Body of pancreas (tissue), 4 donors: Measurements from ENCODE around the gene HDDC3. TPM values are rescaled to one million over a fixed set of nuclear protein-coding genes. Genes with fewer than 3 reads are reported as not detected.
A peak's percentile ranks its signal among the peaks of the same experiment; 100 is the strongest.

ENCODE experiments used
- ATAC-seq: fragments of 150-250 bp; one replicate; pipeline ENCODE4 v1.9.1; 2016
- DNase-seq, 4 donors: peaks; one replicate each; pipeline ENCODE4 v3.0.0-alpha.2; 2019
- H3K27ac ChIP-seq, 4 donors: fragments of 200-600 bp; sonication (generic); 1 replicate in 3 of 4; 2 replicates in 1 of 4; pipeline versions ENCODE4 v1.5.1 to v1.6.1; 2016 to 2019; ENCODE audit warnings: mild to moderate bottlenecking in 1 of 4, mixed read lengths in 1 of 4, moderate library complexity in 1 of 4
- H3K27me3 ChIP-seq, 2 donors: fragments of 200-600 bp; sonication (generic); one replicate each; pipeline ENCODE4 v1.6.0; 2016; ENCODE audit warnings: mild to moderate bottlenecking in 1 of 2
- H3K36me3 ChIP-seq, 2 donors: fragments of 200-600 bp; sonication (generic); replicated peaks in 1 of 2; 2 replicates each; pipeline ENCODE4 v1.5.1; 2016; ENCODE audit warnings: low read depth in 2 of 2; ENCODE audit not compliant: insufficient read depth in 1 of 2
- H3K4me1 ChIP-seq: fragments of 200-600 bp; sonication (generic); one replicate; pipeline ENCODE4 v1.6.0; 2016
- H3K4me3 ChIP-seq, 2 donors: fragments of 200-600 bp; sonication (generic); 1 replicate in 1 of 2; 2 replicates in 1 of 2; pipeline ENCODE4 v1.5.1; 2016 to 2019
- H3K9me3 ChIP-seq, 3 donors: fragments of 200-600 bp; sonication (generic); 1 replicate in 2 of 3; 2 replicates in 1 of 3; pipeline ENCODE4 v1.5.1; 2016
- POLR2A ChIP-seq, 3 donors: fragments of 450-650 bp; IDR thresholded peaks; one replicate each; pipeline ENCODE4 v1.6.1; 2016; ENCODE audit warnings: antibody characterized with exemption in 3 of 3, mild to moderate bottlenecking in 2 of 3
- WGBS, 2 donors: methylation state at CpG; one replicate each; pipeline ENCODE4 v1.1.5; 2017; 5-methylcytosine and 5-hydroxymethylcytosine counted together
- intact Hi-C: fragments of 100-400 bp; cut with DNase I; formaldehyde crosslinking; loops from one replicate; pipeline ENCODE4 v1.15.1; 2023
- total RNA-seq, 2 donors: library from RNA; depleted of rRNA; stranded (reverse); fragments of >200 nt; gene quantifications; one replicate each; pipeline ENCODE4 v1.1.0, GENCODE V29; 2016
- TF ChIP-seq, protein P1 (sequence below), 7 experiments: fragments of 450-650 bp in 4 of 7; fragments of 200-600 bp in 3 of 7; sonication (generic) in 3 of 7; IDR thresholded peaks; one replicate each; pipeline ENCODE4 v1.5.1; 2016 to 2019; ENCODE audit warnings: antibody characterized with exemption in 7 of 7

Gene HDDC3
- total RNA-seq, 2 donors from 2014 or later = 13.8 to 14.5 TPM

DNA sequence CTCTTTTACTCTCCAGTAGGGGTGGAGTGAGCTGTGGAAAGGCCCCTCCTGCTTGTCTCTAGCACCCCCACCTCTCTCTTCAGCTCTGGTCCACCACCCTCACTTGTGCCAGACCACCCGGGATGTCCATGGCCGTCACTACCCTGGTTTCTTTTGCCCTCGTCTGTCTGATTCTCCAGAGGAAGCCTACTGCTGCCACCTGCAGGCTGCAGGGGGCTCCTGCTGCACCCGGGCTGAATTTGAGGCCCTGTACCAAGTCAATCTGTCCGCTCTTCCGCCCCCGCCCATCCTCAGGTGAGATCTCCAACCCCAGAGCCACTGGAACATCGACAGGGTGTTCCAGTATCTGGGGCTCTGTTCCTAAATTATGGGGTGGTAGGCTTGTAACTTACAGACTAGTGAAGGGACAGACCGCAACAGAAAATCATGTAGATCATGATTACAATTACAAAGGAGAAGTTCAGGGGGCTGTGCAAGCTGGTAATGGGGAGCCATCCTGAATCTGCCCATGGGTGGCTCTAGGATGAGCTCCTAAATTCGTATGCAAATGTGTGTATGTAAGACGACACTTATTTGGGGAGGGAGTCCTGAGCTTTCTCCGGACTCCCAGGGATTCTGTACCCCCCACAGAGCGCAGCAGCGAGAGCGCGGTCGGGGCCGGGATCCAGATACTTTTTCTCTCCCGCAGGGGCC, 2.1 kb upstream of the HDDC3 start:
- 0 to 1% methylated on average over 17 to 19 of the region's 19 CpGs for WGBS, 2 donors
- DNase-seq (peak; percentile 89 to 92 (median 90)), ATAC-seq (peak; percentile 50)
- Histone ChIP-seq H3K4me1 (peaks cover 51% of the 10 kb centered on the region), H3K4me3 (peak overlapping the region in 1 of 2 donors; percentile 55), H3K36me3 (peaks cover 3% of the 10 kb centered on the region in 2 donors), H3K27me3 (no peaks in the 10 kb centered on the region), H3K27ac (peak overlapping the region; percentile 63 to 85 (median 70)), H3K9me3 (no peaks in the 10 kb centered on the region)
- TF ChIP-seq, protein P1, sequence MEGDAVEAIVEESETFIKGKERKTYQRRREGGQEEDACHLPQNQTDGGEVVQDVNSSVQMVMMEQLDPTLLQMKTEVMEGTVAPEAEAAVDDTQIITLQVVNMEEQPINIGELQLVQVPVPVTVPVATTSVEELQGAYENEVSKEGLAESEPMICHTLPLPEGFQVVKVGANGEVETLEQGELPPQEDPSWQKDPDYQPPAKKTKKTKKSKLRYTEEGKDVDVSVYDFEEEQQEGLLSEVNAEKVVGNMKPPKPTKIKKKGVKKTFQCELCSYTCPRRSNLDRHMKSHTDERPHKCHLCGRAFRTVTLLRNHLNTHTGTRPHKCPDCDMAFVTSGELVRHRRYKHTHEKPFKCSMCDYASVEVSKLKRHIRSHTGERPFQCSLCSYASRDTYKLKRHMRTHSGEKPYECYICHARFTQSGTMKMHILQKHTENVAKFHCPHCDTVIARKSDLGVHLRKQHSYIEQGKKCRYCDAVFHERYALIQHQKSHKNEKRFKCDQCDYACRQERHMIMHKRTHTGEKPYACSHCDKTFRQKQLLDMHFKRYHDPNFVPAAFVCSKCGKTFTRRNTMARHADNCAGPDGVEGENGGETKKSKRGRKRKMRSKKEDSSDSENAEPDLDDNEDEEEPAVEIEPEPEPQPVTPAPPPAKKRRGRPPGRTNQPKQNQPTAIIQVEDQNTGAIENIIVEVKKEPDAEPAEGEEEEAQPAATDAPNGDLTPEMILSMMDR (IDR thresholded peaks at IDR 0.05) = peak; percentile 84 to 93 (median 91)
- no peak for TF ChIP-seq POLR2A (IDR thresholded peaks at IDR 0.05)
- intact Hi-C loops = no loop called here

DNA sequence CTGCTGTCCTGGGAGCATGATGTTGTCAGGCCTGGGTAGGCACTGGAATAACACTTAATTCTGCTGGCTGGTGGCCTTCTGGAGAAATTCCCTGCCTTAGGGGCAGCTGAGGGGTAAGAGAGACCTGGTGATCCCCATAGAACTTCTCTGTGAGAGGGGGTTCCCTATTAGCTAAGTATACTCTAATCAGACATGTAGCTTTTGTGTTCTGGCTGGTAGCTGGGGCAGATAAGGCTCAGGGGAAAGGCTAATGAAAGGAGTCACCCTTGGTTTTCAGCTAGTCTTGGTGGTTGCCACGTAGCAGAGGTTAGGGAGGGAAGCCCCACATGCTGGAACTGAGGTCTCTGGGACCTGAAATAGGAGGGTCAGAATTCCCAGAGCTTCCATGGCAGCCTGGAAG, 952 bp upstream of the HDDC3 start:
- ATAC-seq (no peak), DNase-seq (no peak)
- H3K4me1 ChIP-seq = peaks cover 56% of the 10 kb centered on the region
- H3K9me3 ChIP-seq = no peaks in the 10 kb centered on the region
- intact Hi-C loops = no loop called here
- H3K27me3 ChIP-seq = no peaks in the 10 kb centered on the region
- no peak overlapping the region for H3K4me3 ChIP-seq
- TF ChIP-seq, protein P1 (IDR thresholded peaks at IDR 0.05) = no peak
- WGBS, 2 donors = 39 to 40% methylated on average over 1 of the region's 1 CpG
- no peak overlapping the region for H3K27ac ChIP-seq
- peaks cover 0 to 2% of the 10 kb centered on the region in 2 donors for H3K36me3 ChIP-seq

DNA sequence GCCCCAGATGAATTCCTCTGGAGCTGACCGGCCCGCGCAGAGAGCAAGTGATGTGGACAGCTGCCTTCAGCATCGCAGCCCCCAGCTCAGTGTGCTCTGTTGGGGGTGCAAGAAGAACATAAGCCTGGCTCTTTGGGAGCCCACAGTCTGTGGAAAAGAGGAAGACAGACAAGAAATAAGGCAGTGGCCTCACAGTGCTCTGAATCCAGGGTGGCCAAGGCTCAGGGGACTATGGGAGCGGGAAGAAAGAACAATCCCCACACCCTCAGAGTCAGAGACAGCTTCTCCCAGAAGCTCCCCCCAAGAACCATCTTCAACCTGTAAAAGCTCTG, 277 bp upstream of the HDDC3 start:
- intact Hi-C loops = no loop called here
- Histone ChIP-seq H3K4me3 (no peak overlapping the region), H3K36me3 (no peaks in the 10 kb centered on the region), H3K27ac (peak overlapping the region in 3 of 4 donors; percentile 85 to 98 (median 97)), H3K4me1 (peaks cover 56% of the 10 kb centered on the region), H3K9me3 (no peaks in the 10 kb centered on the region), H3K27me3 (no peaks in the 10 kb centered on the region)
- 16 to 44% methylated on average over 2 to 5 of the region's 5 CpGs for WGBS, 2 donors
- DNase-seq (no peak), ATAC-seq (no peak)
- TF ChIP-seq, protein P1 (IDR thresholded peaks at IDR 0.05) = no peak
- TF ChIP-seq POLR2A (IDR thresholded peaks at IDR 0.05) = no peak

DNA sequence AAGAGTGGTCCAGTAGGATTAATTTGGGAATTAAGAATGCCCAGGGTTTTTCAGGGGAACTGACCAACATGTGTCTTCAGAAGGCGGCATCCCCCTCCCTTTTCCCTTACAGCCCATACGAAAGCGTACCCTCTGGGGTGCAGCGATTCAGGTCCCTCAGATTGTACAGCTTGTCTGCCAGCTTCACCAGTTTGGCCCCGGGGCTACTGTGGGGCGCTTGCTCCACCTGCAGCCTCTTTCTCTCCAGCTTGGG, 848 bp downstream of the HDDC3 start:
- Histone ChIP-seq H3K27me3 (no peaks in the 10 kb centered on the region), H3K36me3 (no peaks in the 10 kb centered on the region), H3K27ac (peak overlapping the region; percentile 79 to 98 (median 91)), H3K4me1 (peaks cover 50% of the 10 kb centered on the region), H3K9me3 (no peaks in the 10 kb centered on the region), H3K4me3 (peak overlapping the region in 1 of 2 donors; percentile 45)
- intact Hi-C loops = no loop called here
- DNase-seq (no peak), ATAC-seq (no peak)
- TF ChIP-seq, protein P1 (IDR thresholded peaks at IDR 0.05) = no peak
- no peak for TF ChIP-seq POLR2A (IDR thresholded peaks at IDR 0.05)
- WGBS, 2 donors = 6 to 10% methylated on average over 6 of the region's 6 CpGs
